ENCODE data around the gene ITGB2.

GRCh38 chr21:44845418-44846223, 75.1 kb downstream of the ITGB2 start:
- peak in 1 of 2 donors; percentile 2 for TF ChIP-seq POLR2AphosphoS5 (IDR thresholded peaks at IDR 0.05; ENCODE audit: insufficient read depth in 1 of 2, low read depth in 1 of 2)
- TF ChIP-seq CTCF (IDR thresholded peaks at IDR 0.05), result no peak
